ENCODE results near the gene PTPRZ1. TPM values are rescaled to one million over a fixed set of nuclear protein-coding genes. Genes with fewer than 3 reads are reported as not detected.

Gene PTPRZ1
- total RNA-seq, 2 donors from 2014 or later = 2.6 to 3.0 TPM

GRCh38 chr7:122082670-122083069, 209.7 kb downstream of the PTPRZ1 start:
- DNase-seq (ENCODE audit: low spot score) = no peak
- Histone ChIP-seq H3K9me3 (no peaks in the 10 kb centered on the region), H3K4me1 (no peaks in the 10 kb centered on the region), H3K4me3 (no peak overlapping the region), H3K27me3 (no peaks in the 10 kb centered on the region), H3K27ac (no peak overlapping the region), H3K36me3 (peaks cover 35% of the 10 kb centered on the region)
- no peak for TF ChIP-seq CTCF (IDR thresholded peaks at IDR 0.05)

- TF ChIP-seq CTCF (IDR thresholded peaks at IDR 0.05) = peak; percentile 81 to 85
- H3K27me3 ChIP-seq = no peaks in the 10 kb centered on the region
- DNase-seq (ENCODE audit: low spot score) = peak; percentile 72
- H3K4me3 ChIP-seq = no peak overlapping the region
- no peaks in the 10 kb centered on the region for H3K9me3 ChIP-seq
- H3K27ac ChIP-seq = no peak overlapping the region
- no peaks in the 10 kb centered on the region for H3K36me3 ChIP-seq
- no peaks in the 10 kb centered on the region for H3K4me1 ChIP-seq
Observed at GRCh38 chr7:122092964-122093797, 220.2 kb downstream of the PTPRZ1 start.

- Histone ChIP-seq H3K9me3 (no peaks in the 10 kb centered on the region), H3K27me3 (no peaks in the 10 kb centered on the region), H3K4me3 (no peak overlapping the region), H3K4me1 (no peaks in the 10 kb centered on the region), H3K27ac (no peak overlapping the region), H3K36me3 (no peaks in the 10 kb centered on the region)
- no peak for TF ChIP-seq CTCF (IDR thresholded peaks at IDR 0.05)
- no peak for DNase-seq (ENCODE audit: low spot score)
Observed at GRCh38 chr7:122094549-122094948, 221.6 kb downstream of the PTPRZ1 start.

- Histone ChIP-seq H3K27me3 (no peaks in the 10 kb centered on the region), H3K4me1 (no peaks in the 10 kb centered on the region), H3K9me3 (no peaks in the 10 kb centered on the region), H3K27ac (no peak overlapping the region), H3K36me3 (peaks cover 6% of the 10 kb centered on the region), H3K4me3 (no peak overlapping the region)
- no peak for DNase-seq (ENCODE audit: low spot score)
- no peak for TF ChIP-seq CTCF (IDR thresholded peaks at IDR 0.05)
Observed at GRCh38 chr7:122095642-122096041, 222.7 kb downstream of the PTPRZ1 start.

GRCh38 chr7:122100021-122100420, 227.1 kb downstream of the PTPRZ1 start:
- DNase-seq (ENCODE audit: low spot score) = no peak
- no peak overlapping the region for H3K4me3 ChIP-seq
- H3K27me3 ChIP-seq = no peaks in the 10 kb centered on the region
- TF ChIP-seq CTCF (IDR thresholded peaks at IDR 0.05) = no peak
- peaks cover 20% of the 10 kb centered on the region for H3K36me3 ChIP-seq
- H3K9me3 ChIP-seq = peaks cover 0 to 28% of the 10 kb centered on the region in 2 donors
- H3K4me1 ChIP-seq = no peaks in the 10 kb centered on the region
- no peak overlapping the region for H3K27ac ChIP-seq

Data from right atrium auricular region (tissue), 2 donors.